Neural cell (in vitro differentiated cells): ENCODE results near the gene RWDD4. TPM values are rescaled to one million over a fixed set of nuclear protein-coding genes. Genes with fewer than 3 reads are reported as not detected.

ENCODE experiments used
- H2AFZ ChIP-seq: fragments of 200-600, 300-800 bp; sonication (generic), shearing (Covaris generic); 2 replicates; pipeline ENCODE4 v1.6.0; 2014; ENCODE audit warnings: low read depth, mild to moderate bottlenecking, antibody characterized with exemption, low read length, moderate library complexity
- H3F3A ChIP-seq: fragments of 200-600 bp; shearing (Covaris generic); 2 replicates; pipeline ENCODE4 v1.6.1; 2016; ENCODE audit warnings: mild to moderate bottlenecking, moderate library complexity, mixed read lengths, antibody characterized with exemption, low read length; ENCODE audit not compliant: insufficient read depth, poor library complexity, severe bottlenecking
- H3K27ac ChIP-seq: fragments of 200-600, 300-800 bp; sonication (generic), shearing (Covaris generic); 2 replicates; pipeline ENCODE4 v1.5.1; 2014; ENCODE audit warnings: mild to moderate bottlenecking, low read length, moderate library complexity
- H3K27me3 ChIP-seq: fragments of 300-800, 200-600 bp; sonication (generic), shearing (Covaris generic); 2 replicates; pipeline ENCODE4 v1.6.0; 2014; ENCODE audit warnings: mild to moderate bottlenecking, low read depth, low read length, moderate library complexity; ENCODE audit not compliant: insufficient read depth
- H3K36me3 ChIP-seq: fragments of 300-800, 200-600 bp; sonication (generic), shearing (Covaris generic); 2 replicates; pipeline ENCODE4 v1.5.1; 2014; ENCODE audit warnings: mild to moderate bottlenecking, antibody characterized with exemption, low read length, moderate library complexity; ENCODE audit not compliant: insufficient read depth
- H3K4me2 ChIP-seq: fragments of 300-800, 200-600 bp; sonication (generic), shearing (Covaris generic); 2 replicates; pipeline ENCODE4 v1.6.0; 2014; ENCODE audit warnings: mild to moderate bottlenecking, low read length
- H3K4me3 ChIP-seq: fragments of 300-800, 200-600 bp; sonication (generic), shearing (Covaris generic); 2 replicates; pipeline ENCODE4 v1.5.1; 2014; ENCODE audit warnings: mild to moderate bottlenecking, low read length, moderate library complexity
- H3K79me2 ChIP-seq: fragments of 200-600 bp; shearing (Covaris generic); replicated peaks from 2 replicates; pipeline ENCODE4 v1.6.0; 2014; ENCODE audit warnings: mild to moderate bottlenecking, low read length, moderate library complexity; ENCODE audit not compliant: insufficient read depth
- H3K9ac ChIP-seq: fragments of 300-800, 200-600 bp; sonication (generic), shearing (Covaris generic); 2 replicates; pipeline ENCODE4 v1.6.1; 2016; ENCODE audit warnings: mild to moderate bottlenecking, low read length, mixed read lengths
- H3K9me2 ChIP-seq: fragments of 200-600 bp; shearing (Covaris generic); 2 replicates; pipeline ENCODE4 v1.6.1; 2016; ENCODE audit warnings: mild to moderate bottlenecking, low read length, mixed read lengths; ENCODE audit not compliant: insufficient read depth
- H3K9me3 ChIP-seq: fragments of 200-600, 300-800 bp; sonication (generic), shearing (Covaris generic); 2 replicates; pipeline ENCODE4 v1.6.1; 2016; ENCODE audit warnings: mild to moderate bottlenecking, mixed run types, low read length, moderate library complexity, mixed read lengths
- H4K20me1 ChIP-seq: fragments of 200-600 bp; shearing (Covaris generic); 2 replicates; pipeline ENCODE4 v1.6.1; 2016; ENCODE audit warnings: mild to moderate bottlenecking, mixed run types; ENCODE audit not compliant: insufficient read depth
- CTCF ChIP-seq: fragments of 450-650 bp; IDR thresholded peaks from 2 replicates; pipeline ENCODE4 v1.5.1; 2014; ENCODE audit warnings: antibody characterized with exemption, mild to moderate bottlenecking, moderate library complexity; ENCODE audit not compliant: poor library complexity, severe bottlenecking
- EP300 ChIP-seq: fragments of 450-650 bp; conservative IDR thresholded peaks from 2 replicates; pipeline ENCODE4 v1.6.1; 2014; ENCODE audit warnings: antibody characterized with exemption, mild to moderate bottlenecking, moderate library complexity; ENCODE audit not compliant: poor library complexity, severe bottlenecking
- EZH2 ChIP-seq: fragments of 200-600, 300-800 bp; shearing (Covaris generic), sonication (generic); IDR thresholded peaks from 2 replicates; pipeline ENCODE4 v1.6.1; 2014; ENCODE audit warnings: antibody characterized with exemption, low read length, borderline replicate concordance, mild to moderate bottlenecking; ENCODE audit not compliant: insufficient read depth, poor library complexity, severe bottlenecking
- MXI1 ChIP-seq: fragments of 450-650 bp; conservative IDR thresholded peaks from 2 replicates; pipeline ENCODE4 v1.6.1; 2014; ENCODE audit warnings: antibody characterized with exemption, mild to moderate bottlenecking; ENCODE audit not compliant: poor library complexity, severe bottlenecking
- POLR2AphosphoS5 ChIP-seq: IDR thresholded peaks from 2 replicates; pipeline ENCODE4 v1.6.1; 2012
- RAD21 ChIP-seq: fragments of 450-650 bp; conservative IDR thresholded peaks from 2 replicates; pipeline ENCODE4 v1.6.1; 2014; ENCODE audit warnings: antibody characterized with exemption, mild to moderate bottlenecking, moderate library complexity
- REST ChIP-seq: IDR thresholded peaks from 2 replicates; pipeline ENCODE4 v1.6.1; 2012; ENCODE audit warnings: borderline replicate concordance
- SMC3 ChIP-seq: fragments of 450-650 bp; conservative IDR thresholded peaks from 2 replicates; pipeline ENCODE4 v1.6.1; 2014; ENCODE audit warnings: antibody characterized with exemption, mild to moderate bottlenecking, moderate library complexity; ENCODE audit not compliant: poor library complexity
- TAF1 ChIP-seq: IDR thresholded peaks from 2 replicates; pipeline ENCODE4 v1.6.1; 2012; ENCODE audit warnings: low read depth
- polyA plus RNA-seq: library from polyadenylated mRNA; depleted of rRNA; stranded (reverse); fragments of >200 nt; gene quantifications from 2 replicates; pipeline ENCODE4 v1.2.3, GENCODE V29; 2014
- small RNA-seq, 3 experiments: library from RNA; depleted of rRNA; stranded (forward); fragments of <200 nt; gene quantifications; one replicate each; pipeline ENCODE3, GENCODE V24; 2012

Gene RWDD4
- polyA plus RNA-seq, 1 donor from 2014 or later = 68.2 TPM

- H3K4me3 ChIP-seq = no peak overlapping the region
- no peaks in the 10 kb centered on the region for H4K20me1 ChIP-seq
- H3K9ac ChIP-seq = no peak overlapping the region
- no peak overlapping the region for H3K27ac ChIP-seq
- no peaks in the 10 kb centered on the region for H3K36me3 ChIP-seq
- no peaks in the 10 kb centered on the region for H3K27me3 ChIP-seq
- H3K79me2 ChIP-seq = no peaks in the 10 kb centered on the region
- no peak overlapping the region for H3K4me2 ChIP-seq
- no peak for TF ChIP-seq EP300
- no peak for TF ChIP-seq TAF1
- no peak for TF ChIP-seq REST
- no peak for TF ChIP-seq MXI1
- TF ChIP-seq CTCF = no peak
- TF ChIP-seq SMC3 = no peak
- H3K9me2 ChIP-seq = no peaks in the 10 kb centered on the region
- H3F3A ChIP-seq = no peaks in the 10 kb centered on the region
- no peaks in the 10 kb centered on the region for H3K9me3 ChIP-seq
- no peak overlapping the region for H2AFZ ChIP-seq
Observed at GRCh38 chr4:183594823-183595222, 64.2 kb downstream of the RWDD4 start.

- Histone ChIP-seq H3K9ac (no peak overlapping the region), H3K36me3 (no peaks in the 10 kb centered on the region), H3K79me2 (no peaks in the 10 kb centered on the region), H3K4me2 (no peak overlapping the region), H3K9me2 (no peaks in the 10 kb centered on the region), H3K4me3 (no peak overlapping the region), H3F3A (no peaks in the 10 kb centered on the region), H4K20me1 (no peaks in the 10 kb centered on the region), H3K27me3 (no peaks in the 10 kb centered on the region), H2AFZ (no peak overlapping the region), H3K27ac (no peak overlapping the region), H3K9me3 (no peaks in the 10 kb centered on the region)
- TF ChIP-seq EZH2 (no peak), EP300 (no peak), RAD21 (no peak), SMC3 (no peak), TAF1 (no peak), POLR2AphosphoS5 (no peak)
Observed at GRCh38 chr4:183591301-183591700, 67.7 kb downstream of the RWDD4 start.

Small RNAs within 50 kb of the gene (small RNA-seq; reads per million reads assigned to genes)
- 0 reads per million in 3 experiments for gene RNU6-1053P
- 0 reads per million in 3 experiments for gene RNU6-335P
- 0 reads per million in 3 experiments for gene RNU6-479P

Other genes with a start within 250 kb of the RWDD4 start
- gene CDKN2AIP, start 214.5 kb downstream of the RWDD4 start, polyA plus RNA-seq = 58.9 and 59.5 TPM in 2 replicates
- 27.2 TPM in 2 replicates for gene ING2, start 154.1 kb downstream of the RWDD4 start, polyA plus RNA-seq
- 78.1 and 83.1 TPM in 2 replicates for gene TRAPPC11, start 108 bp upstream of the RWDD4 start, polyA plus RNA-seq
- gene STOX2, start 246.1 kb upstream of the RWDD4 start, polyA plus RNA-seq = 26.1 and 28.5 TPM in 2 replicates